Measurements from ENCODE around the gene CCS. TPM values are rescaled to one million over a fixed set of nuclear protein-coding genes. Genes with fewer than 3 reads are reported as not detected.

Gene CCS
- total and polyA plus RNA-seq, 2 of the 4 experiments (the other 2 are of a cell fraction) = 20.1 to 53.0 TPM

DNA sequence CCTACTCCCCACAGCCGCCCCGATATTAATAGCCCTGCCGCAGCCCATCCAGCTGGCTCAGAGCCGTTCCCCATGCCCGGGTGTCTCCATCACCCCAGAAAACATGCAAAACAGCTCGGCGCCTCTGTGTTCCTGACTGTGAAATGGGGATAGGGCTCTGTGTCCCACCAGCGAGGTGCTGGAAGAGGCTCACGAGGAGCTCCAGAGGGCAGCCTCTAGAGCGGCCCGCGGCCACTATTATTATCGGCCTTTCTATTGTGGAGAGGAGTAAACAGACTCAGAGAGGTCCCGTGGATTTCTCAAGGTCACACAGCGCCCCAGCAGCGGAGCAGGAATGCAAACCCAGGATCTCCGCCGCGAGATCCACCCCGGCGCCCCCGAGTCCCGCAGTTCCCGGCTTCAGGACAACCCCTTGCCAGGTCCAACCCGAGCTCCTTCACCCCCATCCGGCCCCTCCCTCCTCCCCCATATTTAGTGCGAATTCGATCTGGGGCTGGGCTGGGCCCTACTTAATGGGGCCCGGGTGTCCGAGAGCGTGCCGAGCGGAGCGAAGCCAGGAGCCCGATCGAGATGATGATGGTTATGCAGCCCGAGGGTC lies 46.5 kb upstream of the CCS start, which contains the start of gene ACTN3:
TSS of gene ACTN3 (plus strand) at position 536 of the 598 bp plus-strand sequence. CDS start at position 571, 35 bp downstream.
- no peak within 1 kb of the TSS for H3K23ac ChIP-seq (ENCODE audit: low read depth, low read length)
- no TSS peak for BruUV-seq (replicated peaks)
- H4K91ac ChIP-seq (ENCODE audit: insufficient read depth, low read depth, low read length) = peak within 1 kb of the TSS; percentile 32; the same call in 1 of the 2 replicates
- peak within 1 kb of the TSS; percentile 93 for H2AK9ac ChIP-seq (replicated peaks; ENCODE audit: low read depth, low read length, poor library complexity)
- TF ChIP-seq RCOR1 (IDR thresholded peaks at IDR 0.05; ENCODE audit: insufficient replicate concordance, low read length) (peak; percentile 67), NFE2L2 (IDR thresholded peaks at IDR 0.05; ENCODE audit: low read depth, low read length) (no peak)
- ChIA-PET CTCF (interaction anchor here (0.5 to 1.3 kb wide), 2 partner anchors 12 to 132 kb away, joined by 3 to 7 read pairs; partner anchors contain the start of gene RBM4B), POLR2A (ENCODE audit: unreplicated experiment) (interaction anchor here (0.5 kb wide), 1 partner anchor 80 kb away, joined by 3 read pairs; no protein-coding TSS in a partner anchor)
- H2BK120ac ChIP-seq (ENCODE audit: low read depth, low read length) = no peak within 1 kb of the TSS
- peak within 1 kb of the TSS; percentile 8; the same call in 1 of the 2 replicates for H4K5ac ChIP-seq (ENCODE audit: low read depth, low read length)
- H2BK5ac ChIP-seq (ENCODE audit: low read depth, low read length, poor library complexity, severe bottlenecking) = no peak within 1 kb of the TSS
- dilution Hi-C loops (cut with HindIII; ENCODE audit: low sequenced_read_pairs, unreplicated experiment) (no loop called here), intact Hi-C loops (cut with micrococcal nuclease) (loop anchor here (1.0 to 2.0 kb wide), 2 partner anchors 92 to 131 kb away; partner anchors contain the start of genes RBM4 and RBM4B), in situ Hi-C loops (cut with MboI; ENCODE audit: low sequenced_read_pairs) (no loop called here)
- H4K20me1 ChIP-seq (ENCODE audit: insufficient read depth, low read length) = peaks cover 4% of the 10 kb centered on the region; the same call in 1 of the 2 replicates
- H3K4me2 ChIP-seq (ENCODE audit: low read depth, low read length) = peak within 1 kb of the TSS; percentile 86
- H3K27me3 ChIP-seq (ENCODE audit: control insufficient read depth, insufficient read depth, low read length) = peaks cover 25% of the 10 kb centered on the region
- H3K79me1 ChIP-seq (ENCODE audit: low read depth in 1 of 2, low read length in 2 of 2) = peaks cover 3 to 19% of the 10 kb centered on the region in 2 experiments; a peak in 2 of 4 replicates
- peak within 1 kb of the TSS; percentile 97 for H2AFZ ChIP-seq (replicated peaks; ENCODE audit: low read length, poor library complexity)
- ATAC-seq (ENCODE audit: low read depth) (peak; percentile 2), DNase-seq (no peak)
- no peak within 1 kb of the TSS for H2AK5ac ChIP-seq (ENCODE audit: low read depth, low read length)
- no peak within 1 kb of the TSS; the same call in 1 of the 2 replicates for H3K27ac ChIP-seq (ENCODE audit: insufficient read depth, low read length)
- H3K9me1 ChIP-seq (ENCODE audit: insufficient read depth, low read length) = peaks cover 5% of the 10 kb centered on the region; the same call in 1 of the 2 replicates
- no peak within 1 kb of the TSS for H2BK15ac ChIP-seq (ENCODE audit: low read depth, low read length)
- no peak within 1 kb of the TSS for H3K56ac ChIP-seq (ENCODE audit: extremely low read depth, insufficient read depth, low read length)
- no peaks in the 10 kb centered on the region for H3K9me3 ChIP-seq (ENCODE audit: control insufficient read depth, insufficient read depth, low read length)
- peak within 1 kb of the TSS; percentile 72 to 84; a peak in 3 of 4 replicates for H4K8ac ChIP-seq (ENCODE audit: low read depth in 2 of 2, low read length in 2 of 2)
- H3K4me1 ChIP-seq (ENCODE audit: control insufficient read depth, insufficient read depth, low read length) = peaks cover 6% of the 10 kb centered on the region
- peak within 1 kb of the TSS; percentile 75 for H3K4me3 ChIP-seq (ENCODE audit: insufficient read depth, low read depth, low read length)
- H3K9ac ChIP-seq (ENCODE audit: low read depth, low read length) = peak within 1 kb of the TSS; percentile 35
- H3K18ac ChIP-seq (ENCODE audit: low read depth, low read length) = peak within 1 kb of the TSS; percentile 3; the same call in 1 of the 2 replicates
- H3K14ac ChIP-seq (replicated peaks; ENCODE audit: low read depth, low read length) = no peak within 1 kb of the TSS; the same call in 1 of the 2 replicates
- peaks cover 11% of the 10 kb centered on the region; the same call in 1 of the 2 replicates for H3K36me3 ChIP-seq (ENCODE audit: control insufficient read depth, insufficient read depth, low read length)
- peak within 1 kb of the TSS; percentile 62; the same call in 1 of the 2 replicates for H3K4ac ChIP-seq (ENCODE audit: low read depth, low read length)
- WGBS, 2 experiments (ENCODE audit: extremely low coverage in 2 of 2, insufficient read length in 1 of 2) = 1% methylated on average over 14 of the region's 37 CpGs; no CpG with 5 or more reads in 1 of the 2 experiments
- no peak within 1 kb of the TSS for H2BK20ac ChIP-seq (ENCODE audit: low read depth, low read length)

Data from IMR-90 (cell line).